GM12872 (cell line): ENCODE data around the gene GDAP2.

Experiments
- CTCF ChIP-seq: IDR thresholded peaks from 3 replicates; pipeline ENCODE4 v1.5.1; 2011; ENCODE audit warnings: low read depth, mild to moderate bottlenecking, low read length, moderate library complexity; ENCODE audit not compliant: insufficient read depth

The GDAP2 gene, protein sequence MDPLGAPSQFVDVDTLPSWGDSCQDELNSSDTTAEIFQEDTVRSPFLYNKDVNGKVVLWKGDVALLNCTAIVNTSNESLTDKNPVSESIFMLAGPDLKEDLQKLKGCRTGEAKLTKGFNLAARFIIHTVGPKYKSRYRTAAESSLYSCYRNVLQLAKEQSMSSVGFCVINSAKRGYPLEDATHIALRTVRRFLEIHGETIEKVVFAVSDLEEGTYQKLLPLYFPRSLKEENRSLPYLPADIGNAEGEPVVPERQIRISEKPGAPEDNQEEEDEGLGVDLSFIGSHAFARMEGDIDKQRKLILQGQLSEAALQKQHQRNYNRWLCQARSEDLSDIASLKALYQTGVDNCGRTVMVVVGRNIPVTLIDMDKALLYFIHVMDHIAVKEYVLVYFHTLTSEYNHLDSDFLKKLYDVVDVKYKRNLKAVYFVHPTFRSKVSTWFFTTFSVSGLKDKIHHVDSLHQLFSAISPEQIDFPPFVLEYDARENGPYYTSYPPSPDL

DNA sequence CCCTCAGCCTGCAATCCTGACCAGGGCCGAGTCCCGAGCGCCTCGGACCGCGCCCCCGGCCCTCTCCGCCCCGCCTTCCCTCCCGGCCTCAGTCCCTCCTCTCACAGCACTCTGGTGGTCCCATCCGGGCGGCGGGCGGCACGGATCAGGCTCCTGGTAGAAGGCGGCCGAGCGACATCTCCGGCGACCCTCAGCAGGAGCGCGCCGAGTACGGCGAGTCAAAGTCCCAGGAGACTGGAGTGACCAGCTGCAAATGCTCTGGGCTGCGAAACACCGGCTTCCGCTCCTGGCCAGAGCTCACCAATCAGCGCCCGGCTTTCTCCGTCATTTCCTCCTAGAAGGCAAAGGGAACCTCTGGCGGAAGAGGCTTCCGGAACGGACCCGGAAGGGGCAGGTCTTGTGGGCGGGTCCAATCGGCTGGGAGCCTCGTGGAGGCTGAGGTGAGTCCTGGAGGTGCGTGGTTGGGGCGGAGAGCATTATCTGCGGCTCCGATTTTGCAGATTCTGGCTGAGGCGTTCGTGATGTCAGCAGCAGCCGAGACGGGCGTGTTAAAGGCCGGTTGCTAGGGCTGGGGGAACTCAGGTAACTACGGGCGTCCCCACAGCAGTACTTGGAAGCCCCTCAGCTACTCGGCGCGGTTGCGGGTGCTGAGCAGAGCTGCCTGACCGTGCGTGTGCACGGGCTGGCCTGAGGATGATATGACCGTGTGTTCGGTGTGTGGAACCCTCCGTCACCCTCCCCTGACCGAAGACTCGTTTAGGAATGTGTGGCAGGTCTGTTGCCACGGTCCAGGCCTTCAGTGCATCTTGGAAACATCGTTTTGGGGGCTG is at the start of gene GDAP2, which contains the start of gene WDR3:
Gene GDAP2 (minus strand): TSS at position 279 of the 830 bp plus-strand sequence. CDS start 9,264 bp downstream, outside the sequence.
Gene WDR3 (plus strand): TSS at position 397 of the 830 bp plus-strand sequence. CDS start 3,581 bp downstream, outside the sequence.
- no peak for TF ChIP-seq CTCF

- TF ChIP-seq CTCF, result no peak
These were observed 47.0 kb upstream of the GDAP2 start for GRCh38 chr1:117976381-117976780.

- no peak for TF ChIP-seq CTCF
These were observed 42.4 kb upstream of the GDAP2 start for GRCh38 chr1:117971777-117972176.

DNA sequence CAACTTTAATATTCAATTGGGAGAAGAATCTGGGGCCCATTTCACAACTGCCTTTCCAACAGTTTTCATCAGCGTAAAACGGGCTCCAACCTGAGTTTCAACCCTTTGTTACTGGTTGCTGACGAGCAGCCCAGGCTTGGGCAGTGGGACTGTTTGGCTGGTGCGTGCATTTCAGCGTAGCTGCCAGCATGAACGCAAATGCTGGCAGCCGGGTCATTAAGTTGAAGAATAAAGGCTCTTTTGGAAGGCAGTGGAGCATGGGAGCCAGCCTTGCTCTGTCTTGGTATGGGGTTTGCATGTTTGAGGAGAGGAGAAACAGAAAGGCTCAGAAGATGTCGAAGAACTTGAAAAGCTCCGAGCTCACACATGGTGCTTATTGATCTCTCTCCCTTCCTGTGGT is 40.8 kb upstream of the GDAP2 start:
- no peak for TF ChIP-seq CTCF

DNA sequence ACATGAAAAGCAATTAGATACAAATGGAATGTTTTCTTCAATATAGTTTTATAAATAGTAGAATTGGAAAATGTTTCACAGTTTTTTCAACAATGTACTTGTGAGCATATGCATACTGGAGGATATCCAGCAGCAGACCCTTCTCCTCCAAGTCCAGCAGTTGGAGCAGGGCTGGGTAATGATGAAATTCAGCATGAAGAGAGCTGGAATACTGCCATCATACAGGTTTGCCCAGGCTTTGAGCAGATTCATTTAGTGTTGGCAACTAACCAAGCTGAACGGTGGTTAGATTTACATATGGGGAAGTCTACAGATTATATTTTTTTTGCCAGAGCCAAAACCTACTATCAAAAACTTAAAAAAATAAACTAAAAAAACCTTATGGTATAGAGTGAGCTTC is 38.5 kb upstream of the GDAP2 start:
- no peak for TF ChIP-seq CTCF

GRCh38 chr1:117967477-117967876 is 38.1 kb upstream of the GDAP2 start:
- 0 out of 3 replicates have a peak, but pooled peaks have one; percentile 15 for TF ChIP-seq CTCF
